Stimulated activated CD8-positive, alpha-beta memory T cell treated with anti-CD3 and anti-CD28 coated beads, Interleukin-2, amount 100 ng/mL, for 1 hour (primary cell): ENCODE data around the gene KCNG3.

Source experiments
- DNase-seq, 2 donors: peaks; one replicate each; pipeline ENCODE4 v3.0.0-alpha.2; 2020; ENCODE audit warnings: low read depth in 2 of 2

Gene KCNG3, protein sequence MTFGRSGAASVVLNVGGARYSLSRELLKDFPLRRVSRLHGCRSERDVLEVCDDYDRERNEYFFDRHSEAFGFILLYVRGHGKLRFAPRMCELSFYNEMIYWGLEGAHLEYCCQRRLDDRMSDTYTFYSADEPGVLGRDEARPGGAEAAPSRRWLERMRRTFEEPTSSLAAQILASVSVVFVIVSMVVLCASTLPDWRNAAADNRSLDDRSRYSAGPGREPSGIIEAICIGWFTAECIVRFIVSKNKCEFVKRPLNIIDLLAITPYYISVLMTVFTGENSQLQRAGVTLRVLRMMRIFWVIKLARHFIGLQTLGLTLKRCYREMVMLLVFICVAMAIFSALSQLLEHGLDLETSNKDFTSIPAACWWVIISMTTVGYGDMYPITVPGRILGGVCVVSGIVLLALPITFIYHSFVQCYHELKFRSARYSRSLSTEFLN

GRCh38 chr2:42493468-42494354 lies at the start of gene KCNG3:
Gene KCNG3 (minus strand): TSS chr2:42493982. CDS start chr2:42493501, 481 bp downstream.
- peak in 1 of 2 donors; percentile 41 for DNase-seq

GRCh38 chr2:42542871-42543270 lies 49.1 kb upstream of the KCNG3 start:
- no peak for DNase-seq

- no peak for DNase-seq
Measured at GRCh38 chr2:42537493-42537892, 43.7 kb upstream of the KCNG3 start.

DNA sequence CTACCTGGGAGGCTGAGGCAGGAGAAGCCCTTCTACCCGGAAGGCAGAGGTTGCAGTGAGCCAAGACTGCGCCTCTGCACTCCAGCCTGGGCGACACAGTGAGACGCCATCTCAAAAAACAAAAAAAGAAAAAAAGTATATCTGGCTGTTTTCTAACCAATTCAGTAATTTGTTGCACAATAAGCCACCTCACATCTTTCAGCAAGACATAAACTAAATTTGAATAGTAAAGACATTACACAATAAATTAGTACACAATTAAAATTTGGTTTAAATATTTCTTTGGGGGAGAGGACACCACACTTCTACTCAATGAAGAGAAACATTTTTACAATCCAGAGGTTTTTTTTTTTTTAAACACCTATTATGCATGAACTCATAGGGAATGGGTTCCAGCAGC lies 38.6 kb upstream of the KCNG3 start:
- no peak for DNase-seq

DNA sequence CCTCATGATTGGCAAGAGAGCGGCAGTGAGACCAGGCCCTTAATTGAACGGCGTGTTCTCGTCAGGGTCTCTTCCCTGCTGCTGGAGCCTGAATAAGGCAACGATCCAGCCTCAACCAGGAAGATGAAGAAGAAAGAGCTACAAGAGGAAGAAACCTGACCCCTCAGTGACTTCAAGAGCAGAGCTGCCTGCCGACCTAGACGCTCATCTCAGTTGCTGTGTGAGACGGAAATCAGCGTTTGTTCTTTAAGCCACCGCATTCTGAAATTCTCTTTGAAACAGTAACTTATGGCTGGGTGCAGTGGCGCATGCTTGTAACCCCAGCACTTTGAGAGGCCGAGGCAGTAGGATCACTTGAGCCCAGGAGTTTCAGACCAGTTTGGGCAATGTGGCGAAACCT lies 29.6 kb upstream of the KCNG3 start:
- no peak for DNase-seq

- DNase-seq: no peak
Measured at GRCh38 chr2:42522035-42522434, 28.3 kb upstream of the KCNG3 start.

DNA sequence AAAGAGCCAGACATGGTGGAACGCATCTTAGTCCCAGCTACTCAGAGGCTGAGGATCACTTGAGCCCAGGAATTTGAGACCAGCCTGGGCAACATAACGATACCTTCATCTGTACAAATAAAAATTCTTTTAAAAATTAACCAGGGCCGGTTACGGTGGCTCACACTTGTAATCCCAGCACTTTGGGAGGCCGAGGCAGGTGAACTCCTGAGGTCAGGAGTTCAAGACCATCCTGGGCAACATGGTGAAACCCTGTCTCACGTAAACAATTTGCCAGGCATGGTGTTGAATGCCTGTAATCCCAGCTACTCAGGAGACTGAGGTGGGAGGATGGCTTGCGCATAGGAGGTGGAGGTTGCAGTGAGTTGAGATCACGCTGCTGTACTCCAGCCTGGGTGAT lies 25.8 kb upstream of the KCNG3 start:
- no peak for DNase-seq

DNA sequence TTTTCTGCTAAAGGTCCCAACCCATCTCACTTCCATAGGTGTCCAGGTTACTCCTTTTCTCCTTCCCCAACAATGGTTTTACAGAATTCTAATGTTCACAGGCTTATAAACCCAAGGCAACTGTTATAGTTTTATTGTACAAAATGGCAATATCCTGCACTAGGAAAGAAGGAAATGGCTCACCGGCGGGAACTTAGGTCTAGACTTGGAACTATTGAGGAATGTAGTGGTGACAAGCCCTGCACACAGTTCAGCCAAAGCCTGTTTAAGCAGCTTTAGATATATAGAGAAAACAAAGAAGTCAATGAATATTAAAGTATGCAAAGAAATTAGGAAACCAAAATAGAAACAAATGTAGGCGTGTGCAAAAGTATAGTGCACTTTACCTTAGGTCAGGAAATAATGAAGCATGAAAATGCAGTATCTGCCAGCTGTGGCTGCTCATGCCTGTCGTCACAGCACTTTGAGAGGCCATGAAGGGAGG lies 22.7 kb upstream of the KCNG3 start:
- DNase-seq: no peak

DNA sequence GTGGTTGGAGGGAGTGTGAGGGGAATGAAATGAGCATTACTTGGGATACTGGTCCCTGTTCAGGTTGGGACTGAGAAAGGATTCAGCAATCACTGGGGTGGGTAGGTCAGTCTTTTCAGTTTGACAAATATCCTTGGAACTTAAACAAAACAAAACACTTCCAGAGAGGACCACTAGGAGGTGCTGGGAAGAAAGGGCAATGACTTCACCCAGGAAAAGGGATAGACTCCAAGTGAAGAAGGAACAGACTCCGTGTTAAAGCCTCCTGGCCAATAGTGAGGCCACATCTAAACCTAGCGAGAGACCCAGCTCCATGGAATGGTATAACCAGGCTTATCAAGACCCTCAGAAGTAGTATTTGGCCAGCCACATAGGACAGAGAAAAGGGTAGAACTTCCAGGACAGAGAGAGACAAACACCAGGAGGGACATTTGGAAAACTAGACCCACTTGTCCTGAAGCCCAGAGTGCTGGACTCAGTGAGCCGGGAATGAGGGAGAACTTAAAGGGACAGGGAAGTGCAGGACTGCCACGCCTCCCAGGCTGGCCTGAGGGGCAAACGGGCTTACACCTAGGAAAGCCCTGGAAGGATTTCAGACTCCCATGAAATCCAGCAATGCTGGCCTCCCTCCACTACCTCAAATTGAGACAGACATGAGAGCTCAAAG lies 19.6 kb upstream of the KCNG3 start:
- DNase-seq: no peak

DNA sequence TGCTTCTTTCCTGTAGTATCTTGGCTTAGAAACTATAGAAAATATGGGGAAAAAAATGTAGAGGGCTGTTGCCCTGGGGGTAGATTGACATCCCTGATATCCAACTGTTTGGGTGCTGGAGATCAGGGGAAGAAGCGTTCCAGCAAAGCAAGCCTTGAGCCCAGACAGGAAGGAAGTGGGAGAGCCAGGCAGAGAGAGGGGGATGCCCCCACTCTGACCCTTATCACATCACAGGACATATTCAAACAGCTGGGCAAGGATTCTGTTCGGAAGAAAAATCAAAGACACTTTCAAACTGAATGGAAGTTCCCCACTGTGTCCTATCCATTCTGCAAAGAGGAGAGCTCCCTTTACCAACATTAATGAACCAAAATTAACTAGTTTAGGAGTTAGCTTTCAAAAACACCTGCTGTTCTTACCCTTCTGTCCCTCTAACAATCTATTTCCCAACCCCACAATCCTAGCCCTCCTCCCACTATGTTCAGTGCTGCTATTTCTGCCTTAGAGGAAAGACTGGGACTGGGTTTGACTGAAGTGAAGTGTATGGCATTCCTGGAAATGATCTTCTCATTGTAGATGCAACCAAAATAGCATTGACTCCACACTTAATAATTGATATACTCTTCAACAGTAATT lies 16.9 kb upstream of the KCNG3 start:
- DNase-seq: no peak

DNA sequence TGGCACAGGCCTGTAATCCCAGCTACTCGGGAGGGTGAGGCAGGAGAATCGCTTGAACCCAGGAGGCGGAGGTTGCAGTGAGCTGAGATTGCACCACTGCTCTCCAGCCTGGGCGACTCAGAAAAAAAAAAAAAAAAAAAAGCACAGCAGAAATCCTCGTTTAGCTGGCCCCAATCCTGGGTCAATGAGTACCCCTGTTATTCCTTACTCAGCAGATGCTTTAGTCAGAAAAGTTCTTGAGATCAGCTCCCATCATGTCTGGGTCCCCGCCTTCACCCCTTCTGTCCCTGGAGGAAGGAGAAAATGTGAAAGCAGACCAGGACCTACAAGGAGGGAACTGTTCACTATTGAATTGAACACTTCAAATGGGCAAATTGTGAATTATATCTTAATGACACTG lies 16.4 kb upstream of the KCNG3 start:
- no peak for DNase-seq

DNA sequence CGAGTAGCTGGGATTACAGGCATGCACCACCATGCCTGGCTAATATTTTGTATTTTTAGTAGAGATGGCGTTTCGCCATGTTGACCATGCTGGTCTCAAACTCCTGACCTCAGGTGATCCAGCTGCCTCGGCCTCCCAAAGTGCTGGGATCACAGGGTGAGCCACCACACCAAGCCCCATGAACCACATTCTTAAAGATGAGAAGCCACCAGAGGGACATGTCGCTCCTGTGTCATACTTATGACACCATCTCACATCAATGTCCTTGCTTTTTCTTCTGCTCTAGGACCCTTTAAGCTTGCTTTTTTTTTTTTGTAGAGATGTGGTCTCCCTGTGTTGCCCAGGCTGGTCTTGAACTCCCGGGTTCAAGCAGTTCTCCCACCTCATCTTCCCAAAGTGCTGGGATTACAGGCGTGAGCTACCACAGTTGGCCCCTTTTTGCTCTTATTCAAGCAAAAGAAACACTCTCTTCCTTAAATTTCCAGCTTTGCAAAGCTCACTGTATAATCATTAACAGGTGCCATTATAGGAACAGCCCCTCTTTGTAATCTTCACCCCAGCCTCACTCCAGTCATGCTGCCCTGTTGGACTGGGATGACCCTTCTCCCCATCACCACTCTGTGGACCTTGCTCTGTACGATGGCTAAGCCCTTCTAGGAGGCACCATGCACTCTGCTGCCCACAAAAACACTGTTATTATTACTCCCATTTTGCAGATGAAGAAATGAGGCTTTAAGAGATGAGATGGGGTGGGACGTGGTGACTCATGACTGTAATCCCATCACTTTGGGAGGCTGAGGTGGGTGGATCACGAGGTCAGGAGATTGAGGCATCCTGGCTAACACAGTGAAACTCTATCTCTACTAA lies 10.8 kb upstream of the KCNG3 start:
- no peak for DNase-seq

- DNase-seq: no peak
Measured at GRCh38 chr2:42503291-42503690, 9.5 kb upstream of the KCNG3 start.

DNA sequence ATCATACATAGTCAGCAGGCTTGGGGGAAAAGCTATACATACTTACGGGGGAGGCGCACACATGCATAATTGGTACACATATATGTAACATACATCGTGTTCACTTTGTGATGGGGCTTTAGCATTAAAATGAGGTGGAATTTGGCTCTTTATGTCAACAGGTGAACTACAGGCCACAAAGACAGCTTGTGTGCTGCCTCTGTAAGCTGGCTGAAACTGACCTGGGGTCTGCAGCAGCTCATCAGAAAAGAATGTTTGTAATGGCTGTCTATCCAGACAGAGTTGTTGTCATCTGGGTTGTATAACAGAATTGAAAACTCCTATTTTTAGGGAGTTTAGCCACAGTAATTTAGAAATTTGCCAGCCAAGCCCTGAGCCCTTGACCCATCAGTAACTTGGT lies 4.7 kb upstream of the KCNG3 start:
- no peak for DNase-seq

- DNase-seq: no peak
Measured at GRCh38 chr2:42495611-42496010, 1.8 kb upstream of the KCNG3 start.

DNA sequence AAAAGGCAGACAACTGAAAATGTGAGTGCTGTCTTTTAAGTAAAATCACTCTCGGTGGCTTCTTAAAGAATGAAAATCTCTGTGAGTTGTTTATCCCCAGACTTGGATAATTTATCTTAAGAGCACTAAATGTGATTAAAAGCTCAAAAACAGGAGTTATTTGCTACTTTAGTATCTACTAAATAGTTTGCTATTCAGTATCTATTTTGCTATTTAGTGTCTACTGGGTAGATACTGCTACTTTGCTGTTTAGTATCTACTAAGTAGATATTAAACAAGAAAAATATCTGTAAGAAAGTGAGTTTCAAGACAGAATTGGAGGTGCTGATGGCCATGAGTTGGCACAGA lies 1.4 kb upstream of the KCNG3 start:
- no peak for DNase-seq

DNA sequence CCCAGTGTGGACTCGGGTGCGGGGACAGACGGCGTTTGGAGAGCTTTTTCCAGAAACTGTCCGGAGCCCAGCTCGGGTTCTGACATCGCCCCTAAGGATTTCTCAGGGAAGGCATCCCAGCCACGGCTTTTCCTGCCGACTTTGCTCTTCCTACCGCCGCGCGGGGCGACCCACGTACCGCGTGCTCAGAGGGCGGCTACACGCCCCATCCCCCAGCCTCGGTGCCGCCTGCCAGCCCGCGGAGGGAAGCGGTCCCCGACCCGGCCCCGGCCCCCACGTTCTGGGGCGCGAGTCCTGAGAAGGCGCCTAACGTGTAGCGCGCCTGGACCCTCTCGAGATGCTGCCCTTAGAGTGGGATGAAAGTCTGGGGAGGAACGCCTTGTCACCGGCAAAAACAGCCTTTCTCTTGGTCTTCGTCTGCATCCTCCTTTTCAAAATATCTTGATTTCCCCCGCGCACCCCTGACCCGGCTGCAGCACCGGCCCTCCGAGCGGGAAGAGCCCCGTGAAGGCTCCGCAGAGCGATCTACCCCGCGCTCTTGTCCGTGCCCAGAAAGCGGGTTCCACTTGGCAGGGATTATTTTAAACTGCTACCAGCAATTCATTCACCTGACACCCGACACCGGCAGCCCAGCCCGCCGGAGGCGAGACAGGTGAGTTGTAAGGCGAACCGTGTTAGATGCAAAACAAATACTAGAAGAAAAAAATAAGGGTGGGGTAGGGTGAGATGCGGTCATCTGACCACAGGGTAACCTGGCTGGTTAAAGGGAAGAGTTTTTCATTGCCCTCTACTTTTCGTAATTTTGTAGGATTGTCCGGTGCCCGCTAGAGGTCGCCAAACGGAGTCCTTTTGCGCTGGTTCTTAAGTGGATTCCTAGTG lies 812 bp upstream of the KCNG3 start:
- peak; percentile 51 to 57 for DNase-seq

DNA sequence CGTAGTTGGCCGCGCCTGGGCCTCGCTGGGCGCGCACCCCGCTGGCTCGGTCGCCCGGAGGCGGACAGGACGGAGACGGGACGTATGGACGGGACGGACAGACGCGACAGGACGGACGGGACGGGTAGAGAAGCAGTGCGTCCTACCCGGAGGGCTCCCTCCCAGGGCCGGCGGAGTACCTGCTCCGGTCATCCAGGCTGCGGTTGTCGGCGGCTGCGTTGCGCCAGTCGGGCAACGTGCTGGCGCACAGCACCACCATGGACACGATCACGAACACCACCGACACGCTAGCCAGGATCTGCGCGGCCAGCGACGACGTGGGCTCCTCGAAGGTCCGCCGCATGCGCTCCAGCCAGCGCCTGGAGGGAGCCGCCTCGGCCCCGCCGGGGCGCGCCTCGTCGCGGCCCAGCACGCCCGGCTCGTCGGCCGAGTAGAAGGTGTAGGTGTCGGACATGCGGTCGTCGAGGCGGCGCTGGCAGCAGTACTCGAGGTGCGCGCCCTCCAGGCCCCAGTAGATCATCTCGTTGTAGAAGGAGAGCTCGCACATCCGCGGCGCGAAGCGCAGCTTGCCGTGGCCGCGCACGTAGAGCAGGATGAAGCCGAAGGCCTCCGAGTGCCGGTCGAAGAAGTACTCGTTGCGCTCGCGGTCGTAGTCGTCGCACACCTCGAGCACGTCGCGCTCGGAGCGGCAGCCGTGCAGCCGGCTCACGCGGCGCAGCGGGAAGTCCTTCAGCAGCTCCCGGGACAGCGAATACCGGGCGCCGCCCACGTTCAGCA lies 903 bp downstream of the KCNG3 start:
- no peak for DNase-seq

- DNase-seq: no peak
Measured at GRCh38 chr2:42488297-42488696, 5.5 kb downstream of the KCNG3 start.
